ENCODE measurements around the gene ZNF205.

GRCh38 chr16:3101841-3102470, 10.4 kb upstream of the ZNF205 start:
- TF ChIP-seq CTCF (IDR thresholded peaks at IDR 0.05; ENCODE audit: insufficient read depth, low read depth, low read length) (no peak), EZH2 (IDR thresholded peaks at IDR 0.05; ENCODE audit: insufficient read depth, low read length) (no peak)
